Inferior parietal cortex (tissue), 1 donor: Measurements from ENCODE around the gene FAM107B.
"Not testable (repeated sequence)": the region's sequence is repeated elsewhere in the genome, so short reads cannot be mapped to it uniquely, and the experiment has no call there.

ENCODE experiments used
- DNase-seq: peaks from one replicate; pipeline ENCODE4 v3.0.0-alpha.2; 2016; ENCODE audit errors: extremely low spot score

Gene FAM107B

DNA sequence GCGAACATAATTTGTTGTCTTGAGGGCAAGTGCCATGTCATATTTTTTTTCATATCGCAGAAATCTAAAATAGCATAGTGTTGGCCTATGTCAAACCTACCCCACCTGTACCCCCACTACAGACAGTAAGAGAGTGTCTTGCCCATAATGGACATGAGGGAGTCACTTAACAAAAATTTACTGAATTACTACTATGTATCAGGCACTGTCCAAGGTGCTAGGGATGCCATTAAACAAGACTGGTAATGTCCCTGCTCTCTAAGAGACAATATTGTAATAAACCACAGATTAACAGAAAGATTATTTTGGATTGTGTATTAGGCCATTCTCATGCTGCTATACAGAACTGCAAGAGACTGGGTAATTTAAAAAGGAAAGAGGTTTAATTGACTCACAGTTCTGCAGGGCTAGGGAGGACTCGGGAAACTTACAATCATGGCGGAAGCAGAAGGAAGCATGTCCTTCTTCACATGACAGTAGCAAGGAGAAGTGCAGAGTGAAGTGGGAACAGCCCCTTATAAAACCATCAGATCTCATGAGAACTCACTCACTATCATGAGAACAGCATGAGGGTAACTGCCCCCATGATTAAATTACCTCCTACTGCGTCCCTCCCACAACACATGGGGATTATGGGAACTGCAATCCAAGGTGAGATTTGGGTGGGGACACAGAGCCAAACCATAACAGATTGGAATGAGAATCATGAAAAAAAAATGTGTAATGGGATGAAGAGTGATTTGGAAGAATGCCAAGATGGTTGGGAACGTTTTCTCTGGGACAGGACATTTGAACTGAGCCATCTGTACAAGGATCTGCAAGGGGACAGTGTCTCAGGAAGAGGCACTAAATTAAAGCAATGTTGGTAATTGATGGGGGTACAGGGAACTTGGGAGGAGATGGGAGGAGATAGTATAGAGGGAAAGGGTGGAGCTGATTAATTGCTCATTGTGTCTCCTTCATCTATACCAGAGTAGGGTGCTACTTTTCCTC, 108.5 kb downstream of the FAM107B start:
- DNase-seq, result no peak

DNA sequence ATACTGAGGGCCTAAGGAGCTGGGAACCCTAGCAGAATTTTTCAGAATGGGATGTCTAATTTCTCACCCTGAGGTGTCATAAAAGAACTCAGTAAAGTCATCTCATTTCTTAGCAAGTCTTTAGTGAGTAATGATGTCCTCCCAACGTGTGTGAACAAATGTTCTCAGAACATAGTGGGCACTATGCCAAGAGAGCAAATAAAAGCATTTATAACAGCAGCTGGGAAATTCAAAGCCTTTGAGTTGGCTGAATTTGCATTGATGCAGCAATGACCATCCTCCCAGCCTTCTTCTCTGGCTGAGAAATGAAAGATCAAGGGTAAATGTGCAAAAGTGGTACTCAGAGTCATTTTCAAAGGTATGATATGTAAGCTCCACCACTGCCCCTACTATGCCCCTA, 109.4 kb downstream of the FAM107B start:
- peak; percentile 63 for DNase-seq

DNA sequence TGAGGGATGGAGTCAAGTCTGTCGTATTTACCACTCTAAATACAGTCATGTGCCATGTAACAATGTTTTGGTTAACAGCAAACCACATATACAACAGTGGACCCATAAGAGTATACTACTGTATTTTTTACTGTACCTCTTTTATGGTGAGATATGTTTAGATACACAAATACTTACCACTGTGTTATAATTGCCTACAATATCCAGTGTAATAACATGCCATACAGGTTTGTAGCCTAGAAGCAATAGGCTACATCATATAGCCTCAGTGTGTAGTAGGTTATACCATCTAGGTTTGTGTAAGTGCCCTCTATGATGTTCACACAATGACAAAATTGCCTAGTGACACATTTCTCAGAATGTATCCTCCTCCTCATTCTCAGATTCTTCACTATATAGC, 110.4 kb downstream of the FAM107B start:
- DNase-seq, result no peak

DNA sequence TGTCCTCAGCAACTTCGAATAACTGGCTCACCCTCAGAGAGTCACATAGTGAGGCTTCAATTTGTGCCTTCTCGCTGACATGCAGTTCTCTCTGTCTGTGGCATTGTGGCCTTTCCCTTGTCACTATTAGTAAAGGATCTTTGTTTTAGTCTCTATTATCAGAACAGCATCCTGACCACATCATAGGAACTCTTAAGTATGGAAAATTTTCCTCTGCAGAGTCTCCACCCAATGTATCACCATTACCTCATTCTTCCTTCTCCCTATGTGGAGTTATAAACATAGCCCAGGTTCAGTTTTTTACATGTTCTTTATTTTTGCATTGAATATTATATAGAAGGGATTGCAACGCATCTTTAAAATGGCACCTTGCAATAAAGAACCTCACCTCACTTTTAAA, 112.9 kb downstream of the FAM107B start:
- DNase-seq, result no peak

DNA sequence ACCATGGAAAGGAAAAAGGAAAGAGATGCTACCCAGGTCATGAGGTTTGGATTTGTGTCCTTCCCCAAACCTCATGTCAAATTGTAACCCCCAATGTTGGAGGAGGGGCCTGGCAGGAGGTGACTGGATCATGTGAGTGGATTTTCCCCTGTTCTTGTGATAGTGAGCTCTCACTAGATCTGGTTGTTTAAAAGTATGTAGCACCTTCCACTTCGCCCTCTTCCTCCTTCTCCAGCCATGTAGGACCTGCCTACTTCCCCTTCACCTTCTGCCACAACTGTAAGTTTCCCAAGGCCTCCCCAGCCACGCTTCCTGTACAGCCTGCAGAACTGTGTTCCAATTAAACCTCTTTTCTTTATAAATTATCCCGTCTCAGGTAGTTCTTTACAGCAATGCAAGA, 113.9 kb downstream of the FAM107B start:
- DNase-seq, result no peak

DNA sequence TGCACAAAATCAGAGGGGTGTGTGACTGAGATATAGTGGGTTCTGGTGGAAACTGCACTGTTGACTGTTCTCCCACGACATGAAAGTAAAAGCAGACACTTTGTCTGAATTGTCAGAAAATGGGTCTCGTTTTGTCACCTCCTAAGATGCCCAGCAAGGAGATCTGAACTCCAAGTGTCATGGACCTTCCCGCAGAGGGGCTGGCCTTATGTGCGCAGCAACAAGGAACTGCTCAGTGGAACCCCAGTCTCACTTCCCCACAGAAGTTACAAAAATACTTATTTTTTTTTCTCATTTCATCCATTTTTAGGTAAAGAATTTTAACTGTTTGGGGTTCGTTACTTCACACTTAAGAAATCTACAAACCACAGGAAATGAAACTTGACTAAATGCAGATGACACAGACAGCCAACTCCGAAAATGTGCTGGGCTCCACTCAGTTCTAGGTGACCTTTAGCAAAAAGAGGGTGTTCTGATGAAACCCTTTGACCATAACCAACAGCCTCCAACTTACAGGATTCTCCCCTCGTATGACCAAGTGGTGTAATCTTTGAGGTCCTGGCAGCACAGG, 115.0 kb downstream of the FAM107B start:
- no peak for DNase-seq

DNA sequence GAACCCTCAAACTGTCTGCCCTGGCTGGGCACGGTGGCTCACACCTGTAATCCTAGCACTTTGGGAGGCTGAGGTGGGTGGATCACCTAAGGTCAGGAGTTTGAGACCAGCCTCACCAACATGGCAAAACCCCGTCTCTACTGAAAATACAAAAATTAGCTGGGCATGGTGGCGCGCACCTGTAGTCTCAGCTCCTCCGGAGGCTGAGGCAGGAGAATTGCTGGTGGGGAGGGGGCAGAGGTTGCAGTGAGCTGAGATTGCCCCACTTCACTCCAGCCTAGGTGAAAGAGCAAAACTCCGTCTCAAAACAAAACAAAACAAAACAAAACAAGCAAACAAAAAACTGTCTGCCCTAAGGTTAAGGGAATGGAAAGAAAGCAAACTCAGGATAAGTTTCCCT, 115.6 kb downstream of the FAM107B start:
- DNase-seq, result not testable (repeated sequence)

DNA sequence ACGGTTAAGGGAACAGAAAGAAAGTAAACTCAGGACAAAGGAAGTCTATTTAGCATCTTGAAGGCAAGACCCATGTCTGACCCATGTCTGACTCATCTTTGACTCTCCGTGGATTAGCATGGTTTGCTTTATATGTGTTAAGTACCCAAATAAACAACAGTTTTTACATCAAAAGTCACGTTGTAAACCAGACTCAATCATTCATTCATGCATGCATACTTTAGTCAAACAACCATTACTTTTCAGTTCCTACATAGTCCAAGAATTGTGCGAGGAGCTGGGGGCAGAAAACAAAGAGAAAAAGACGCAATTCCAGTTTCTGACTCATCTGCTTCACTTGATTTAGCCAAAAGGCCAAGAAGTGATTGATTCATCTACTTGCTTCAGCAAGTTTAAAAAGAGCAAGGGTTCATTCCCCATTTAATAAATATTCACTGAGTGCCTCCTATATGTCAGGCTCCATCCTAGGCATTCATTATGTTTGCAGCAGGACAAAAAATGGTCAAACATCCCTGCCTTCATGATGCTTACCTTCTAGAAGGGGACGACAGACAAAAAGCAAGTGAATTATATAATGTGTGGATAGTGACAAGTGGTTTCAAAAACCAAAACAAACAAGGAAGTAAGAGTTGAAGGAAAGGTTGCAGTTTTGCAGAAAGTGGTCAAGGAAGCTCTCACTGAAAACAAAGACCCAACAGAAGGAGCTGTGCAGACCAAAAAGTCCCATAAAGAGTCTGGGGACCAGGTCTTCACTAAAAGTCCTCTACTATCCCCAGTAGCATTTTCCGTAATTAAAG, 116.2 kb downstream of the FAM107B start:
- DNase-seq, result no peak

DNA sequence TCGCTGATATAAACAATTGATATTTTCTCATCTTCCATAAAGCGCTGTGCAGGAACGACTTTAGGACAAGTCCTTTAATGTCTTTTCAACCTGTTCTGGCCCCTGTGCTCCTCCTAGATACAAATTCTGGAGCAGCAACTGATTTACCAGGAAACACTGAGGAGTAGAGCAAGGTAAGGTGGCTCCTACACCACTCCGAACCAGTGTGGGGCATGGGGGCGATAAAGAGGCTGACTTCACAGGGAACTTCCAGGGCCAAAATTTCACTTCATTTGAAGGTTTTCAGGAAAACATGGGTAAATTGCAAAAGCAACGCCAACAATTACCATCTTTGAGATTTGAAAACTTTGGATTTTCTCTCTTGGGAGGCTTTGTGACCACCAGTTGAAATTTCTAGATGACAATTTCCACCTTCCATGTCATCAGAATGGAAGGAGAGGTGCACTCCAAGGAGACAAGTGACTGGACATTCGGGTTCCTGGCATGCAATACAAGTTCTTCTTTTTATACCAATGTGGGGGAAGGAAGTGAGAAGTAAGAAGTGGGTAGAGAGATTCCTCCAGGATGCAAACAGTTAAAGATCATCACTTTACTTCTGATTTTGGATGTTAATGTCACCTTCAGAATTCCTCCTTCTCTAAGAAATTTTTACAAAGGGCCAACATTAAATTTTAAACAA, 118.5 kb downstream of the FAM107B start:
- no peak for DNase-seq

DNA sequence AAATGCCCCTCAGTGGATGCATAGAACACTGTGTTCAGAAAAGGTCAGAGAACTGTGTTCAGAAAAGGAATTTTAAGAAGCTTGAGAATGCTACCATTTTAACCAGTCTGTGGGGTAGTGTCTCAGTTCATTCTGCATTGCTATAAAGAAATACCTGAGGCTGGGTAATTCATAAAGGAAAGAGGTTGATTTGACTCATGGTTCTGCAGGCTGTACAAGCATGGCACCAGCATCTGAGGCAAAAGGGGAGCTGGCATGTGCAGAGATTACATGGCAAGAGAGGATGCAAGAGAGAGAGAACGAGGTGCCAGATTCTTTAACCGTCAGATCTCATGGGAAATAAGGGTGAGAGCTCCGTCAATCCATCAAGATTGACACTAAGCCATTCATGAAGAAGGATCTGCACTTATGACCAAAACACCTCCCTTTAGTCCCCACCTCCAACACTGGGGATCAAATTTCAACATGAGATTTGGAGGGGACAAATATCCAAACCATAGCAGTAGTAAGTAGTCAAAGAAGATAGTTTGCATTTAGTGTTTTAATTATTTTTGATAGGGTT, 119.8 kb downstream of the FAM107B start:
- no peak for DNase-seq

DNA sequence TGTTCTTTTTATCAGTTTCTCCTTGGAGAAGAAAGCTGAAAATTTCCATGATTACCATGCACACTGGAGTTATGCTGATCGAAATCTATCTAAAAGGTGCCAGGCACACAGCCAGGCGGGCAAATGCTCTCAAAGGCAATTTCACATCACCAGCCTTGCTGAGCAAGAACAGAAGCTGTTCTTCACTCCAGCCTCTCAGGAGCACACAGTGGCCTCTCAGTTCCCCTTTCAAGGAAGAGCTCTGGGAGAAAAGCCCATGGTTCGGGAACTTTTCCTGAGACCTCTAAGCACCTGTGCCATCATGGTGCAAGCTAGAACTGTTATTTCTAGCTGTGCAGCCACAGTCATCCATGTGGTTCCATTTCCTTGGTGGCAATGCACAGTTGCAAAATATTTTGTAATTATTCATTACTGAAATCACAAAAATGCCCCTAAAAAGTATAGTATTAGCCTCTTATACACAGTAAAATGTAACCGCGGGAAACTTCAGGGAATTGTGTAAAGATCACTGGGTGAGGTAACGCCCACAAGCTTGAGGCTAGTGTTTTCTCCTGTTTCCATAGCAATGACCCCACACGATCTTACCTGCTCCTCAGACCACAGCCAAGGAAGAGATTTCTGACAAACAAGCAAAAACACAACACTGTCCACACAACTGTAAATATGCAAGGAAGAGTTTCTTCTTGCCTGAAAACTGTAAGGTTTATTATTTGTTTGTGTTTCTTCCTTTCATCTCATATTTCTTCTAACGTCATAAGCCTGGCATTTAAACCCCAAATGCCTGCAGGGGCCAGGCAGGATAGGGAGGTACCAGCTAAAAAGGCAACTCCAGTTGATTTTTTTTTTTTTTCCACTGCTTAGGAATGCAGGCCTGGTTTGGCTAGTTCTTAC, 121.2 kb downstream of the FAM107B start:
- no peak for DNase-seq

DNA sequence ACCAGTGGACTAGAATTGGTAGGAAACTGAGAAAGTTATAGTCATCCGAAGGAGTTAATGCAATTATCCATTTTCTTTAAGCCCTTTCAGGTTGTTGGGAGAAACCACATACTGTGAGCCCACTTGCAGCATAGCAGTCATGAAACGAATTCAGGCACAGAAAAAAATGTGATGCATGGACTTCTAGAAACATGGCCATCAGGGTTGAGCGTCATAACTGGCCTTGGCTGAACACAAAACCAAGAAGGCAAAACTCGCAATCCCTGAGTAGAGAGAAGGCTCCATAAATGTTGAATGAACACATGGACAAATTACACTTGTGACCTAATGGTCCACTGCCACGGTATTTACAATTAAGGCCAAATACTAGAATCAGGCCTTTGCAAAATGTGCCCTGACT, 121.9 kb downstream of the FAM107B start:
- no peak for DNase-seq

DNA sequence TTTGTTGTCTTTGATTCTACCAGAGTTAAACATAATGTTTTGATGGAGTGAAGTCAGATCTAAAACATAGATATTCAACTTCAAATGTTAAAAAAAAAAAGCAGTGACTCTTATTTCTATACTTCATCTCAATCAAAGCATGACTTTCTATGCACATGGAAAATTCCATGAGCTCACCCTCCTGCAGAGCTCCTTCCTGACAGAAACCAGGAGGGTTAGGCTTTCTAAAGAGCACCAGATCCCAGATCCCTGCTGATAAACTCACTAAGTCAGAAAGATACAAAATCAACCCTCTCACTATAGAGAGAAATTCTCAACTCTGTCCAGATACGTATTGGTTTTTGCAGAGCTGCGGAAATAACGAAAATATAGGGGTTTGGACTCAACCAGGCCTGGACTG, 122.6 kb downstream of the FAM107B start:
- DNase-seq, result no peak

DNA sequence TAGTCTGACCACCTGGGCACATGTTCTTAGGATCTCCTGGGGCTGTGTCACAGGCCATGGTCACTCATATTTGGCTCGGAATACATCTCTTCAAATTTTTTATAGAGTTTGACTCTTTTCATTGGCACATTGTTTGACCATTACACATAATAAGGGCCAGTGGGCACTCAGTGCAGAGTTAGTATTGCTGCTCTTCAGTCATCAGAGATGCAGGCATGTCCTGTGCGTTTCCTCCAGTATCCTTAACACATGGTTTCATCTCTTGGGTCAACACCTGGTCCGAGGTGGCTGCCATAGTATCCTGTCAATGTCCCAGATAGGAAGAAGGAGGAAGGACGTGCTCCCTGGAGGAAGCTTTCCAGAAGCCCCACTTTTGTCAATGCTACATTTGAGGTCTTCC, 125.0 kb downstream of the FAM107B start:
- DNase-seq, result no peak

DNA sequence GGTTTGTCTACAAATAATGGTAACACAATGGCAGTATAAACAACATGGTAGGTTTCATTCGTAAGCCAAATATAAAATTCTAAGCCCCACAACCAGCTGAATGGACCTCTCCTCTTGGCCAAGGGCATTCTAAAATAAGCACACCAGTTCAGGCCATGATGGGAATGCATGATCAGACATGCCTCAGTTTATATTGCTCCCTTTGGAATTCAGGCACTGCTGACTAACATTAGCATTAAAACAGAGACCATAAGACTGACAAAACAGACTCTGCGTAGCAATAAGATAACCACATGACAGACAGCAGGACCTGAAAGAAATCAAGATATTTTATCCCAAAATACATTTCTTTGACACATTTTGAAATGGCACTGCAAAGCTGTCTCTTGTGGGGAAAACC, 125.8 kb downstream of the FAM107B start:
- DNase-seq, result no peak

DNA sequence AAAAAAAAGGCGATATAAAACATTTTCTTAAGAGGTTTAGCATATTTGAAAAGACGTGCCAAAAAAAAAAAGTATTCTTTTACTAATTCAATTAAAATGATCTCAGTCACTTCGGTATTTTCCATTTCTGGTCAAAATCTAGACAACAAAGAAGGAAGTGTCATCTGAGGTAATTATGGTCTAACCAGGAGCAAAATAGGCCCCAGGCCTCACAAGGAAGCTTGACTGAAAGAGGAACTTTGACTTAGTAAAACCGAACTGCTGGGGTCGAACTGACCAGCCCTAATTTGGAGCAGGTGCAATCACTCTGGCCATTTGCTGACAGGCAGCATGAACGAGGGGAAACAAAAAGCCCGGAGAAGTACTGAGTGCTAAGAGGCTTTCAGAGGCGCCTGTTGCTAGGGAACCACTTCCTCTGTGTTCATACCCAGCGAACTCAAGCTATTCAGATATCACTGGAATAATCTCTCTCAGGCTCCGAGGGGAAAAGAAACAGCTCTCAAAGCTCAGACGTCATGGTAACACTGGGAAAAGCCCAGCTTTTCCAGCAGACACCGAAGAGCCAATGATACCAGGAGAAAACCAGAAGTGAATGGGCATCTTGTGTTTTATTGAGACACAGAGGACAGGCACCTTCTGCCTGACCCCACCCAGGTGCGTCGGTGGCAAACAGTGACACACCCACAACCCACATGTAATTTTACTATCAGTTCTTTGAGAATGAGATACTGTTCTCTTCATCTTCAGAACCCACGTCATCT, 126.5 kb downstream of the FAM107B start:
- peak; percentile 69 for DNase-seq

DNA sequence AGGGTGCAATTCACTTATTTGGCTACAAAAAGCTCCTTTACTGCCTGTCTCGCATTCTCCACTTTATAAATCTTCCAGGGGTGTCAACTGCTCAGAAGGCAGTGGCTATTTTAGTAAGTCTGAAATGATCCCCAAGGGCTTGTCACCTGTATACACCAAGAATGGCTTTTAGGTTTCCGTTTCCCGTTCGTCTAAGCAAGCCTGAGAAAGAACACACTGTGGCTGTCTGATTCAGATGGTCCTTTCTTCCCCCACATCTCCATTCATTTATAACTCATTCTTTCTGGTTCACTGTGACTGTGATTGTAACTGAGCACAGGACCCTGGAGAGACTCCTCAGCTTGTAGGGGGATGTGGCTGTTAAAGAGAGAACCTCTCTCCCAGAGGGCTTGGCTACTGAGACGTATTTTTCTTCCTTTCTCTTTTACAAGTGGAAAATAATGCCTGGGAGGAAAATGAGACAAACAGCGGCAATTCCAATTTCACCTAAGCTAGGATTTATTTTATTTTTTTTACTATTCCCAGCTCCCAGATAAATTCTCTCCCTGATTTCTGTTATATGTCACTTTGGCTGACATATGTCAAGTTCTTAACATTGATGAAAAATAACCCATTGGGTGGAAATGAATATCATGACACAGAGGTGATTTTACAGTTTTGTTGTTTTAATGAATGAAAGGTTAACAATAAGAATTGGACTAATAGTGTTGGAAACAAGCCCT, 129.3 kb downstream of the FAM107B start:
- DNase-seq, result no peak

DNA sequence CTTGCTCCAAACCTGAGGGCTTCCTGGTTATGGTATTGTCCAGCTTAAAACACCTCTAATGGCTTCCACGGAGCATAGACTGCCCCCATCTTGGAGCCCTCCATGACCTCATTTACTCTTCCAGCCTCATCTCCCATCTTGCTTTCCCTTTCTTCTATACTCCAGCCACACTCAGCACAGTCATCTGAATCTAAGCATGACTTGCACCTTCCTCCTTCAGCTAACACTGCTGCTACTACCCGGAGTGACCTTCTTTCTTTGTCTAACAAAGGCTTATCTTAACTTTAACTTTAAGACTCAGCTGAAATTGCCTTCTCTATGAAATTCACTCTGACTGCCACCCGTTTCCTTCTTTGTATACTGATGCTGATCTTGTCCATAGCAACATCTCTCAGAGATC, 135.1 kb downstream of the FAM107B start:
- no peak for DNase-seq

DNA sequence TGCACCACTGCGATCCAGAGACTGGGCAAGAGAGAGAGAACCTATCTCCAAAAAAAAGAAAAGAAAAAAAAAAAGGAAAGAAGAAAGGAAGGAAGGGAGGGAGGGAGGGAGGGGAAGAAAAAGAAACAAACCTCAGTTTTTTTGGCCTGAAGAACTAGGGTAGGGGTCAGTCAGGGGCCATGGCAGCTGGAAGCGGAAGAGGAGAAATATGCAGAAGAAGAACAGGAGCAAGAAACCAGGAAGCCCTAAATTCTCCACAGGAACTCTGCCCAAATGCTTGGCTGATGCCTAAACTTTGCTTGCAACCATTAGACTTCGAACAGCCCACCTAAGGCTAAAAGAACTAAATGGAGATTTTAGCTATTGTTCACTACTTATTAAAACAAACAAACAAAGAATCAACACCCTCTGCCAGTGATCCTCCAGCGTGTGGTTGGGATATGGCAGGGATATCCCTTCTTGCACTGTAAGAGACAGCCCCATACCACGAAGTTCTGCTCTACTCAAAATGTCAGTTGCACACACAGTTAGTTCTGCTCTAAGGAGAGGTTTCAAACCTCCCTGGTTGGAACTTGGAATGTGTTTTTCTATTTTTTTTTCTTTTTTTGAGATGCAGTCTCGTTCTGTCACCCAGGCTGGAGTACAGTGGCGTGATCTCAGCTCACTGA, 139.5 kb downstream of the FAM107B start:
- no peak for DNase-seq
